CD4-positive, alpha-beta T cell (primary cell): Measurements from ENCODE around the gene GPR157. TPM values are rescaled to one million over a fixed set of nuclear protein-coding genes. Genes with fewer than 3 reads are reported as not detected.

ENCODE experiments used
- ATAC-seq: fragments of 200-7000 bp; cut with Tn5 transposase; one replicate; pipeline ENCODE4 v1.10.0; 2022; ENCODE audit warnings: mild to moderate bottlenecking; ENCODE audit not compliant: poor library complexity
- CTCF ChIA-PET: fragments of 350-600 bp; sonication (Branson Sonifier 250); formaldehyde crosslinking; loops from one replicate; lab custom pipeline; 2021; ENCODE audit warnings: antibody characterized with exemption, inconsistent platforms; lab: Charles Lee
- POLR2A ChIA-PET: fragments of 350-600 bp; sonication (Branson Sonifier 250); formaldehyde crosslinking; loops from one replicate; lab custom pipeline; 2021; ENCODE audit warnings: antibody characterized with exemption, inconsistent platforms; lab: Charles Lee
- DNase-seq, 14 experiments: peaks; one replicate each; pipeline ENCODE4 v3.0.0-alpha.2; 2013 to 2020; ENCODE audit warnings: mixed read lengths in 2 of 14
- H3K27ac ChIP-seq, 2 donors: one replicate each; pipeline versions ENCODE4 v1.5.1 to v1.7.0; 2013; ENCODE audit warnings: low read length in 2 of 2, low read depth in 1 of 2, mild to moderate bottlenecking in 1 of 2
- H3K27me3 ChIP-seq, 2 experiments: 1 replicate in 1 of 2; 2 replicates in 1 of 2; pipeline versions ENCODE4 v1.6.1 to v1.7.0; 2013; ENCODE audit warnings: low read length in 2 of 2, control low read depth in 1 of 2, mild to moderate bottlenecking in 1 of 2, moderate library complexity in 1 of 2; ENCODE audit not compliant: insufficient read depth in 2 of 2, control insufficient read depth in 1 of 2
- H3K36me3 ChIP-seq: one replicate; pipeline ENCODE4 v1.6.1; 2013; ENCODE audit warnings: low read length, control low read depth; ENCODE audit not compliant: insufficient read depth
- H3K4me1 ChIP-seq: one replicate; pipeline ENCODE4 v1.6.1; 2013; ENCODE audit warnings: low read length, control low read depth; ENCODE audit not compliant: insufficient read depth
- H3K4me3 ChIP-seq: one replicate; pipeline ENCODE4 v1.5.1; 2013; ENCODE audit warnings: mild to moderate bottlenecking, low read length, moderate library complexity
- H3K9me3 ChIP-seq, 2 experiments: 1 replicate in 1 of 2; 2 replicates in 1 of 2; pipeline versions ENCODE4 v1.6.1 to v1.7.0; 2013; ENCODE audit warnings: low read length in 2 of 2, mild to moderate bottlenecking in 2 of 2, control low read depth in 1 of 2, moderate library complexity in 1 of 2; ENCODE audit not compliant: control insufficient read depth in 1 of 2, insufficient read depth in 1 of 2
- H3K27ac Mint-ChIP-seq: one replicate; pipeline ENCODE4 v1.8.0; 2020; ENCODE audit warnings: mixed read lengths
- H3K27me3 Mint-ChIP-seq: one replicate; pipeline ENCODE4 v1.8.0; 2021; ENCODE audit warnings: mixed read lengths
- H3K36me3 Mint-ChIP-seq: one replicate; pipeline ENCODE4 v1.8.0; 2021; ENCODE audit warnings: low read depth, mixed read lengths
- H3K4me1 Mint-ChIP-seq: one replicate; pipeline ENCODE4 v1.8.0; 2021; ENCODE audit warnings: low read depth, mixed read lengths
- H3K4me3 Mint-ChIP-seq: one replicate; pipeline ENCODE4 v1.8.0; 2020; ENCODE audit warnings: mild to moderate bottlenecking, mixed read lengths
- H3K9me3 Mint-ChIP-seq: one replicate; pipeline ENCODE4 v1.8.0; 2020; ENCODE audit warnings: mixed read lengths
- intact Hi-C, 2 experiments: fragments of 100-400 bp; cut with DNase I in 1 of 2; cut with micrococcal nuclease in 1 of 2; formaldehyde crosslinking; loops; one replicate each; pipeline versions ENCODE4 v1.15.1 to v1.9.0; 2023 to 2025; cut with DNase I, micrococcal nuclease
- total RNA-seq, 174 experiments: library from RNA in 2 of 174; stranded (reverse) in 2 of 174; gene quantifications; one replicate each; pipeline ENCODE4 v1.2.3 and lab custom pipeline; 2021 to 2026
- TF ChIP-seq, protein P1 (sequence below): fragments of 200-600 bp; IDR thresholded peaks from one replicate; pipeline ENCODE4 v1.8.0; 2022; ENCODE audit warnings: antibody characterized with exemption, mild to moderate bottlenecking

Gene GPR157
- total RNA-seq, 2 experiments from 2014 or later = 2.1 to 5.1 TPM

DNA sequence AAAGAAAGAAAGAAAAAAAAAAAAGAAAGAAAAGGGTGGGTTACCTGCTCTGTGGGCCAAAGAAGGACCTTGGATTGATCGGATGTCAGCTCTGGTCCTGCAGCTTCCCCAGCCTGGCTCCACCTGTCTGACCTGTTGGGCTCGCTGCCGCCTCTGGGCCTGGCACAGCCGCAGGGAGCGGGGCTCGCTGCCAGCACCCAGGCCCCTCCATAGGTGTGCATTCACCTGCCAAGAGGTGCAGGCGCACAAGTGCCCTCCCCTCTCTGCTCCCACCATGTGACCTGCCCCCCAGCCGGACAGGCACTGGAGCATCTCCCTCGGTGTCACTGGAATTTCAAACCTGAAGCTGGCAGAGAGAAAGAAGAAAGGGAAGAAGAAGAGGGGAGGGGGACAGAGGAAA, 33.1 kb upstream of the GPR157 start:
- DNase-seq = no peak

DNA sequence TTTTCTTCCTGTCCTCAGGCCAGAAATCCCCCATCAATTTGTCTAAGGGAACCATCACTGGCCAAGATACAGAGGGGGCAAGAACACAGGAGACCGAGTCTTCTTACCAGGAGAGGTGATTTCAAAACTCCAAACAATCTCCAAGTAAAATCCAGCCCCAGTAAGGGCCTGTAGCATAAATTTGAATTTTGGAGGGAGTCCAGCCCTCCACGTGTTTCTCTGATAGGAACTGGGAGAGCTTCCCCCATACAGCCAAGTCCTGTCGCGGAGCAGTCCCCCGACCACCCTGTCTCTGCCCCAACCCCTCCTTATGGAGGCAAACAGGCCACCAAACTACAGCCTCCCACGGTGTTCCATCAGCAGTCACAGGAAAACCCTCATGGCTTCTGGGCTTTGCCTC, 32.4 kb upstream of the GPR157 start:
- H3K4me1 ChIP-seq = peaks cover 3% of the 10 kb centered on the region
- no peak for DNase-seq
- Mint-ChIP-seq H3K27me3 (no peaks in the 10 kb centered on the region), H3K27ac (no peak overlapping the region), H3K4me1 (no peaks in the 10 kb centered on the region), H3K9me3 (no peaks in the 10 kb centered on the region), H3K36me3 (no peaks in the 10 kb centered on the region), H3K4me3 (no peak overlapping the region)
- no peak for ATAC-seq
- H3K4me3 ChIP-seq = no peak overlapping the region
- intact Hi-C loops = no loop called here
- no peaks in the 10 kb centered on the region for H3K27me3 ChIP-seq
- no peaks in the 10 kb centered on the region for H3K9me3 ChIP-seq
- no peaks in the 10 kb centered on the region for H3K36me3 ChIP-seq
- CTCF ChIA-PET = no interaction called here
- POLR2A ChIA-PET = no interaction called here
- no peak overlapping the region for H3K27ac ChIP-seq
- TF ChIP-seq, protein P1, sequence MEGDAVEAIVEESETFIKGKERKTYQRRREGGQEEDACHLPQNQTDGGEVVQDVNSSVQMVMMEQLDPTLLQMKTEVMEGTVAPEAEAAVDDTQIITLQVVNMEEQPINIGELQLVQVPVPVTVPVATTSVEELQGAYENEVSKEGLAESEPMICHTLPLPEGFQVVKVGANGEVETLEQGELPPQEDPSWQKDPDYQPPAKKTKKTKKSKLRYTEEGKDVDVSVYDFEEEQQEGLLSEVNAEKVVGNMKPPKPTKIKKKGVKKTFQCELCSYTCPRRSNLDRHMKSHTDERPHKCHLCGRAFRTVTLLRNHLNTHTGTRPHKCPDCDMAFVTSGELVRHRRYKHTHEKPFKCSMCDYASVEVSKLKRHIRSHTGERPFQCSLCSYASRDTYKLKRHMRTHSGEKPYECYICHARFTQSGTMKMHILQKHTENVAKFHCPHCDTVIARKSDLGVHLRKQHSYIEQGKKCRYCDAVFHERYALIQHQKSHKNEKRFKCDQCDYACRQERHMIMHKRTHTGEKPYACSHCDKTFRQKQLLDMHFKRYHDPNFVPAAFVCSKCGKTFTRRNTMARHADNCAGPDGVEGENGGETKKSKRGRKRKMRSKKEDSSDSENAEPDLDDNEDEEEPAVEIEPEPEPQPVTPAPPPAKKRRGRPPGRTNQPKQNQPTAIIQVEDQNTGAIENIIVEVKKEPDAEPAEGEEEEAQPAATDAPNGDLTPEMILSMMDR = no peak

More for the DNA sequence above, 33.1 kb upstream of the GPR157 start:
- ATAC-seq = no peak
- Mint-ChIP-seq H3K27me3 (no peaks in the 10 kb centered on the region), H3K9me3 (no peaks in the 10 kb centered on the region), H3K4me3 (no peak overlapping the region), H3K27ac (no peak overlapping the region), H3K4me1 (no peaks in the 10 kb centered on the region), H3K36me3 (no peaks in the 10 kb centered on the region)
- H3K27ac ChIP-seq = no peak overlapping the region
- H3K27me3 ChIP-seq = no peaks in the 10 kb centered on the region
- intact Hi-C loops = no loop called here
- H3K4me3 ChIP-seq = no peak overlapping the region
- H3K9me3 ChIP-seq = no peaks in the 10 kb centered on the region
- H3K36me3 ChIP-seq = no peaks in the 10 kb centered on the region
- CTCF ChIA-PET = interaction anchor here (1.0 kb wide), 1 partner anchor 20 kb away, joined by 3 read pairs; no protein-coding TSS in a partner anchor
- peaks cover 3% of the 10 kb centered on the region for H3K4me1 ChIP-seq
- POLR2A ChIA-PET = no interaction called here
- TF ChIP-seq, protein P1 = no peak

DNA sequence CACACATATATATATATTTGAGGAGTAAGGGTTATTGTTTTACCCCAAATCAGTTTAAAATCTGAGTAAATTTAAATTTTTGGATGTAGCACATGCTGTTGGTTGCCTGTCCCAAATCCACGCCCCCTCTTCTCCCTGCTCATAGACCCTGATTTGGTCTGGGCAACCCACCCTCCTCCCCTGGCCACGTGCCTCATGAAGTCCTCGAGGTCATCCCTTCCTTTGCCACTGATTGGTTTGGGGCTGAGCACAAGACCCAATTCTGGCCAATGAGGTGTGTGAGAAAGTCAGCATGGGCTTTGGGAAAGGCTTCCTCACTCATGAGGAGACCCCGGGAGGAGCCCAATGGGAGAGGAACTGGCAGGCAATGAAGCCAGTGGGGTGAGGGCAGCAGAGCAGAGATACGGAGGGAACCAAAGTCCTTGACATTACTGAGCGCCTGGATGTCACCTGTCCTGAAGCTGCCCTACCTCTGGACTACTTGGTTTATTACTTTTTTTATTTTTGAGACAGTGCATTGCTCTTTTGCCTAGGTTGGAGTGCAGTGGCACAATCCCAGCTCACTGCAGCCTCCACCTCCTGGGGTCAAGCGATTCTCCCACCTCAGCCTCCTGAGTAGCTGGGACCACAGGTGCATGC, 31.3 kb upstream of the GPR157 start:
- Histone ChIP-seq H3K36me3 (no peaks in the 10 kb centered on the region), H3K4me1 (peaks cover 3% of the 10 kb centered on the region), H3K9me3 (no peaks in the 10 kb centered on the region), H3K27ac (no peak overlapping the region), H3K27me3 (no peaks in the 10 kb centered on the region), H3K4me3 (no peak overlapping the region)
- Mint-ChIP-seq H3K27me3 (no peaks in the 10 kb centered on the region), H3K9me3 (no peaks in the 10 kb centered on the region), H3K4me1 (no peaks in the 10 kb centered on the region), H3K27ac (no peak overlapping the region), H3K4me3 (no peak overlapping the region), H3K36me3 (no peaks in the 10 kb centered on the region)
- DNase-seq (no peak), ATAC-seq (no peak)
- intact Hi-C loops = no loop called here
- TF ChIP-seq, protein P1 = no peak
- CTCF ChIA-PET = no interaction called here
- POLR2A ChIA-PET = no interaction called here
